HL-60/S4 treated with retinoic acid at 250 ng/mL for 4 days and 3 days (cell line): ENCODE results near the gene ZNF219.
"Not testable (repeated sequence)": the region's sequence is repeated elsewhere in the genome, so short reads cannot be mapped to it uniquely, and the experiment has no call there.

Experiments
- in situ Hi-C: fragments of 300-500 bp; cut with MboI; formaldehyde crosslinking; loops from 2 replicates; pipeline ENCODE4 v1.7.0; 2022; ENCODE audit warnings: low sequenced_read_pairs

The ZNF219 gene

DNA sequence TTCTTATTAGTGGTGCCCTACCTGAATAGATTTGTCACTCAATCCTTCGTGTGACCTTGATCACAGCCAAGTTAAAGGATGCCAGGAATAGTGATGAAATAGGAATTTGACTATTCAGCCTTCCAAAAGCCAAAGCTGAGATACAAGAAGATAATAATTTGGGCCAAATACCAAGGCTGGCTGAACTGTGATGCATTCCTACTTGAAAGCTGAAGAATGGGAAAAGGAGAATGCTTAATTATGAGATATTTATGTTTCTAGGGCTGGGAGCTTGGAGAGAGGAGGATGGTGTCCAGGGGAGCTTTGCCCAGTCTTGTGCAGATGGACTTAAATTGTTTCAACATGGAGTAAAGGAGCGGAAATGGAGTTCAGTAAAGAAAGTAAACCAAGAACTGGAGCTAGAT lies 51.1 kb downstream of the ZNF219 start:
- in situ Hi-C loops, result no loop called here

DNA sequence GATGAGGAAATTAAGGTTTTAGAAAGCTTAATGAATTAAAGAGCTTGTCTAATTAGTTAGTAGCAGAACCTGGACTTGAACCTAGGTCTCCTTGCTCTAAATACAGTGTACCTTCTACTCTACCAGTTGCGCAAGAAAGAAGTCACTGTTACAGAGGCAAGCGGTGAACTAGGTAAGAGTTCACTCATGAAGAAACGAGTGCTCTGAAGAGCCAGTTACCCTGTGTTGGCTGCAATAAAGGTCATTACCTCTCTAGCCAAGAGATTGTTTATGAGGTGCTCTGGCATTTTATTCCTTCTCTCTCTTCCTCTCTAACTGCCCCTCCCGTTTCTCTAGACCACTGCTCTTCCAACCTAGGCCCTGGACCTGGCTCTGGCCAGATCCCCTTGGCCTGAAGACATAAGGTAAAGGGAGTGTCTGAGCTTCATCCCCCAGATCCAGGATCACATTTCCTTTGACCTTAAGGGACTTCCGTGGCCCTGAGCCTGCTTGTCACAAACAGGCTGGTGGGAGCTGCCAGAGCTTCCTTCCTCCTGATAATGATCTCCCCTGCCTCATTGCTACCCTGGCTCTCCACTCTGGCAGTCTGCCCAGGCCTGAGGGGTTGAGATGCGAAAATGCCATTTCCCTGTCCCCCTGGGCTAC lies 54.4 kb downstream of the ZNF219 start:
- in situ Hi-C loops, result no loop called here

DNA sequence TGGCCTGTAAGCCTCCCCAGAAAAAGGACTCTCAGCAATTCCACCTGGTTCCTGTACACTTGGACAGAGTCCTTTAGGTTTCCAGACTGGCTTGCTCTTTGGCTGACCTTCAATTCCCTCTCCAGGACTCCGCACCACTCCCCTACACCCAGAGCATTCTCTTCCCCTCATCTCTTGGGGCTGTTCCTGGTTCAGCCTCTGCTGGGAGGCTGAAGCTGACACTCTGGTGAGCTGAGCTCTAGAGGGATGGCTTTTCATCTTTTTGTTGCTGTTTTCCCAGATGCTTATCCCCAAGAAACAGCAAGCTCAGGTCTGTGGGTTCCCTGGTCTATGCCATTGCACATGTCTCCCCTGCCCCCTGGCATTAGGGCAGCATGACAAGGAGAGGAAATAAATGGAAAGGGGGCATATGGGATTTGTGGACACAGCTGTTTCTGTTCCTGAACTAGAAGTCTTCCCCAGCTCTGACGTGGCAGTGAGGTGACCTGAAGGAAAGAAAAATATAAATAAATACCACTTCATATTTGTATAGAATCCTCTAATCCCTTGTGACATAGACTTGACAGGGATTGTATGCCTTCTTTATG lies 55.0 kb downstream of the ZNF219 start:
- in situ Hi-C loops, result no loop called here

DNA sequence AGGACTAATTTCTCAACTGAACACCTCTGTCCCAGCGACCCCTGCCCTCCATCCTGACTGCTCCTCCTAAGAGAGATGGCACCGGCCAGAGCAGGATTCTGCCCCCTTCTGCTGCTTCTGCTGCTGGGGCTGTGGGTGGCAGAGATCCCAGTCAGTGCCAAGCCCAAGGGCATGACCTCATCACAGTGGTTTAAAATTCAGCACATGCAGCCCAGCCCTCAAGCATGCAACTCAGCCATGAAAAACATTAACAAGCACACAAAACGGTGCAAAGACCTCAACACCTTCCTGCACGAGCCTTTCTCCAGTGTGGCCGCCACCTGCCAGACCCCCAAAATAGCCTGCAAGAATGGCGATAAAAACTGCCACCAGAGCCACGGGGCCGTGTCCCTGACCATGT lies 55.5 kb downstream of the ZNF219 start:
- in situ Hi-C loops, result no loop called here

DNA sequence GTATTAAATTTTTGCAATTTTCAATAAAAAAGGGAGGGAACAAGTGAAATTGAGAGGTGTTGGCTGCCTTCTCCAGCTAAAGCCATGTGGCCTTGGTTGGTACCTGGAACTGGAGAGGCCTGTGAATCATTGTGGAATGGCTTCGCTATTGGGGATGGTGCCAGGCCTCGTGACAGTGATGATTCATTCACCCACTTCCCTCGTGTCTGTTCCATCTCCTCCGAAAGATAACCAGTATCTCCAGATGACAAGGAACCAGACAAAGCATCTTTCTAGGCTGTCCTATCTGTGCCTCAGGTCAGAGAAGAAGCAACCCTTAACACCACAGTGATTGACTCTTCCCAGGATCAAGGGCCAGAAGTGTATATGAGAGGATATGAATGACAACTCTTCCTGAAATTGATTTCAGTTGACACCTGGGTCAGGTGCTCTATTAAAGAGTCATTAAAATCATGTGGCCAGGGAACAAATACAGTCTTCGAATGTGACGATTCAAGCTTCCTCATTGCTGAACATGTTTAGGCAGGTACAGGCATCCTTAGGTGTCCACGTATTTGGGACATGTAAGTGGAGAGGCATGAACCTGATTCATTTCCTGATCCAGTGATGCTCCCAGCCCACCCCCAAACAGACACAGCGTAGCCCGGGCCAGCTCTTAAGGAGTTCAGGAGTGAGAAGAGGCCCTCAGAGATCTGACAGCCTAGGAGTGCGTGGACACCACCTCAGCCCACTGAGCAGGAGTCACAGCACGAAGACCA lies 56.6 kb downstream of the ZNF219 start, which contains the start of gene RNASE7:
Gene RNASE7, plus strand, starts transcription at position 687 of the 758 bp plus-strand sequence. CDS start 631 bp downstream, outside the sequence.
- in situ Hi-C loops, result no loop called here

DNA sequence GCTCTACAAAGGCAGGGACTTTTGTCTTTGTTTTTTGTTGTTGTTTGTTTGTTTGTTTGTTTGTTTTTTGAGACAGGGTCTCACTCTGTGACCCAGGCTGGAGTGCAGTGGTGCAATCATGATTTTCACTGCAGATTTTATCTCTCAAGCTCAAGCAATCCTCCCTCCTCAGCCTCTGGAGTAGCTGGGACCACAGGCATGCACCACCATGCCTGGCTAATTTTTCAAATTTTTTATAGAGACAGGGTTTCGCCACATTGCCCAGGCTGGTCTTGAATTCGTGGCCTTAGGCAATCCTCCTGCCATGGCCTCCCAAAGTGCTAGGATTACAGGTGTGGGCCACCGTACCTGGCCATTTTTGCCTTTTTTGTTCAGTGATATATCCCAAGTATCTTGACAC lies 57.5 kb downstream of the ZNF219 start:
- in situ Hi-C loops, result not testable (repeated sequence)

DNA sequence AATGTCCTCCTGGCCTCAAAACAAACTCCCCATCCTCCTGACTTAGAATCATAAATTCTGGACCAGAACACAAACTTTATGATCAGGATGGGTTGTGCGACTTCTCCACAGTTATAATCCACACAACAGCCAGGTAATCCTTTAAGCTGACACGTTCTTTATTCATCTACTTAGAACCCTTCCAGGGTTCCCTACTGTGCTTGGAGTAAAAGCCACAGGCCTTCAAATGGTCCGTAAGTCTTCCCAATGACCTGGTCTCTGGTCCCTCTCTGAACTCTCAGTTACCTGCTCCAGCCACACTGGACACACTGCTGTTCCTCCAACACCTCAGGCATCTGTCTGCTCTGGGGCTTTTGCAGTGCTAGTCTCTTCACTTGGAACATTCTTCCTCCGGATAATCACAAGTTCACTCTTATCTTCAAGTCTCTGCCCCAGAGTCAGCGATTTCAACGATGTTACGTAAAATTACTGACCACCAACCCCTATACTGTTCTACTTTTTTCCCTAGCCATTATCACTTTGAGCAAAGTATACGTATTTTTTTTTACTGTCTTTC lies 58.0 kb downstream of the ZNF219 start:
- in situ Hi-C loops, result no loop called here
